GM21576 (cell line): Measurements from ENCODE around the gene CCNYL1.
"Not testable (repeated sequence)": the region's sequence is repeated elsewhere in the genome, so short reads cannot be mapped to it uniquely, and the experiment has no call there.

Source experiments
- ATAC-seq: cut with Tn5 transposase; IDR thresholded peaks from one replicate; pipeline ENCODE4 v1.9.1; 2021; ENCODE audit warnings: mild to moderate bottlenecking, moderate library complexity; ENCODE audit not compliant: unreplicated experiment

Gene CCNYL1

GRCh38 chr2:207734264-207734635 is 22.8 kb downstream of the CCNYL1 start:
- no peak for ATAC-seq

- ATAC-seq: no peak
Measured at GRCh38 chr2:207734636-207735512, 23.4 kb downstream of the CCNYL1 start.

- ATAC-seq: not testable (repeated sequence)
Measured at GRCh38 chr2:207735513-207735859, 24.0 kb downstream of the CCNYL1 start.

GRCh38 chr2:207743514-207743913 is 32.1 kb downstream of the CCNYL1 start:
- ATAC-seq: no peak

- no peak for ATAC-seq
Measured at GRCh38 chr2:207744050-207744449, 32.6 kb downstream of the CCNYL1 start.

- no peak for ATAC-seq
Measured at GRCh38 chr2:207744451-207744850, 33.0 kb downstream of the CCNYL1 start.

GRCh38 chr2:207746131-207746530 is 34.7 kb downstream of the CCNYL1 start:
- peak; percentile 85 for ATAC-seq

GRCh38 chr2:207747653-207748560 is 36.5 kb downstream of the CCNYL1 start:
- no peak for ATAC-seq

- no peak for ATAC-seq
Measured at GRCh38 chr2:207748993-207749392, 37.6 kb downstream of the CCNYL1 start.

- no peak for ATAC-seq
Measured at GRCh38 chr2:207749873-207750272, 38.4 kb downstream of the CCNYL1 start.

- no peak for ATAC-seq
Measured at GRCh38 chr2:207750345-207750744, 38.9 kb downstream of the CCNYL1 start.

- no peak for ATAC-seq
Measured at GRCh38 chr2:207750876-207751275, 39.4 kb downstream of the CCNYL1 start.

GRCh38 chr2:207753688-207754087 is 42.2 kb downstream of the CCNYL1 start:
- ATAC-seq: not testable (repeated sequence)

GRCh38 chr2:207754498-207755383 is 43.3 kb downstream of the CCNYL1 start:
- no peak for ATAC-seq

- ATAC-seq: no peak
Measured at GRCh38 chr2:207758025-207758424, 46.6 kb downstream of the CCNYL1 start.

- no peak for ATAC-seq
Measured at GRCh38 chr2:207759890-207760289, 48.5 kb downstream of the CCNYL1 start.

GRCh38 chr2:207760453-207760852 is 49.0 kb downstream of the CCNYL1 start:
- ATAC-seq: no peak

- not testable (repeated sequence) for ATAC-seq
Measured at GRCh38 chr2:207761426-207761825, 50.0 kb downstream of the CCNYL1 start.

GRCh38 chr2:207762146-207762545 is 50.7 kb downstream of the CCNYL1 start:
- no peak for ATAC-seq

- ATAC-seq: no peak
Measured at GRCh38 chr2:207763303-207763917, 52.0 kb downstream of the CCNYL1 start.
